Measurements from ENCODE around the gene TLR5.
A peak's percentile ranks its signal among the peaks of the same experiment; 100 is the strongest.

The TLR5 gene, protein sequence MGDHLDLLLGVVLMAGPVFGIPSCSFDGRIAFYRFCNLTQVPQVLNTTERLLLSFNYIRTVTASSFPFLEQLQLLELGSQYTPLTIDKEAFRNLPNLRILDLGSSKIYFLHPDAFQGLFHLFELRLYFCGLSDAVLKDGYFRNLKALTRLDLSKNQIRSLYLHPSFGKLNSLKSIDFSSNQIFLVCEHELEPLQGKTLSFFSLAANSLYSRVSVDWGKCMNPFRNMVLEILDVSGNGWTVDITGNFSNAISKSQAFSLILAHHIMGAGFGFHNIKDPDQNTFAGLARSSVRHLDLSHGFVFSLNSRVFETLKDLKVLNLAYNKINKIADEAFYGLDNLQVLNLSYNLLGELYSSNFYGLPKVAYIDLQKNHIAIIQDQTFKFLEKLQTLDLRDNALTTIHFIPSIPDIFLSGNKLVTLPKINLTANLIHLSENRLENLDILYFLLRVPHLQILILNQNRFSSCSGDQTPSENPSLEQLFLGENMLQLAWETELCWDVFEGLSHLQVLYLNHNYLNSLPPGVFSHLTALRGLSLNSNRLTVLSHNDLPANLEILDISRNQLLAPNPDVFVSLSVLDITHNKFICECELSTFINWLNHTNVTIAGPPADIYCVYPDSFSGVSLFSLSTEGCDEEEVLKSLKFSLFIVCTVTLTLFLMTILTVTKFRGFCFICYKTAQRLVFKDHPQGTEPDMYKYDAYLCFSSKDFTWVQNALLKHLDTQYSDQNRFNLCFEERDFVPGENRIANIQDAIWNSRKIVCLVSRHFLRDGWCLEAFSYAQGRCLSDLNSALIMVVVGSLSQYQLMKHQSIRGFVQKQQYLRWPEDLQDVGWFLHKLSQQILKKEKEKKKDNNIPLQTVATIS

GRCh38 chr1:223142795-223143536 is at the start of gene TLR5:
TLR5 (minus strand) TSS chr1:223143248; CDS start chr1:223113031, 30,217 bp downstream.
- peak within 1 kb of the TSS; percentile 59 for H3K4me3 Mint-ChIP-seq
- H3K4me1 Mint-ChIP-seq: peaks cover 13% of the 10 kb centered on the region
- H3K27ac Mint-ChIP-seq: peak within 1 kb of the TSS; percentile 24
- peak; percentile 92 for DNase-seq
- peaks cover 13% of the 10 kb centered on the region for H3K9me3 Mint-ChIP-seq
- peaks cover 14% of the 10 kb centered on the region for H3K27me3 Mint-ChIP-seq
- peaks cover 2% of the 10 kb centered on the region for H3K36me3 Mint-ChIP-seq
- CTCF ChIA-PET: interaction anchor here (1.2 to 6.2 kb wide), 4 partner anchors 7 to 19 kb away, joined by 4 to 33 read pairs (median 12); no protein-coding TSS in a partner anchor

DNA sequence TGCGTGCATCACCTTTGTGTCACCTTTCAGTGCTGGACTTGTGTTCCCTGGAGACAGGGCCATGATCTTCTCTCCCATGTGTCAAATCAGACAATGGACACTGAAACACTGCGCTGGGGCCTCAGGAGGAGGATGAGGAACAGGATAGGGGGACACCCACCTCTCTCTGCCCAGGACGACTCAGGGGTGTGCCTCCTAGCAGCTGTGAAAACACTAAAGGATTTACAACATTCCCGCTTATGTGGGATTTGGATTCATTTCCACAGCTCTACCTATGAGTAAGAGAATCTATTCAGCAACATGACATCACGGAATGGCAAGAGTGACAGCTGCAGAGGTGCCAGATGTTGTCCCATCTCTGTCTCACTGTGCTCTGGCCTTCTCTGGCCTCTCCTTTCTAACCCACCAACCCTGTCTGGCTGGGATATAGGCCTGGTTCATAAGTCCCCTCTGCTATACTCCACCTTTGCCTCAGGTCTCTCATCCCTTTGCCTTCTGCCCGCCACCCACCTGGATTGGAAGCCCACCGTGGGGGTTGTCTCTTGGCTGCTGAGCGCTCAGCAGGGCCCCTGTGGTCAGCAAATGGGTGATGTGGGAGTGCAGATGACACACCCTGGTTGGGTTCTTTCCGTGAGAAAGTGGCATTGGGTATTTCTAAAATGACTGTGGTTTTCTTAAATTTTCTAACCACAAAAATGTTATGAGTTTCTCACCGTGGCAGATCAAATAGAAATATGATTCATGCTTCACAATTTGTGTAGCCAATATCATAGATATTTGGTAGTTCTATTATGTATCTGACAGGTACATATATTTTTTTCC is 47.1 kb upstream of the TLR5 start:
- Mint-ChIP-seq H3K4me3 (no peak overlapping the region), H3K36me3 (no peaks in the 10 kb centered on the region), H3K4me1 (peaks cover 20% of the 10 kb centered on the region), H3K9me3 (no peaks in the 10 kb centered on the region), H3K27me3 (peaks cover 42% of the 10 kb centered on the region), H3K27ac (peak overlapping the region; percentile 76)
- CTCF ChIA-PET: interaction anchor here (0.5 kb wide), 1 partner anchor 407 kb away, joined by 4 read pairs; no protein-coding TSS in a partner anchor
- peak; percentile 48 for DNase-seq

DNA sequence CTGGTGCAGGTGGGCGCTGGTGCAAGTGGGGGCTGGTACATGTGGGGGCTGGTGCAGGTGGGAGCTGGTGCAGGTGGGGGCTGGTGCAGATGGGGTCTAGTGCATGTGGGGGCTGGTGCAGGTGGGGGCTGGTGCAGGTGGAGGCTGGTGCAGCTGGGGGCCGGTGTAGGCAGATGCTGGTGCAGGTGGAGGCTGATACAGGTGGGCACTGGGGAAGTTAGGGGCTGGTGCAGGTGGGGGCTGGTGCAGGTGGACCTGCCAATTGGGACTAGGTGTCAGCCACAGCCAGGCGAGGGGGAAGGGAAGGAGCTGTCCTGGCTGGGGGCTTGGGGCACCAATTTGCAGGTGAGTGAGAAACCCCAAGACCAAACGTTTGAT is 46.5 kb upstream of the TLR5 start:
- Mint-ChIP-seq H3K4me1 (peaks cover 20% of the 10 kb centered on the region), H3K27me3 (peaks cover 42% of the 10 kb centered on the region), H3K9me3 (no peaks in the 10 kb centered on the region), H3K27ac (no peak overlapping the region), H3K4me3 (no peak overlapping the region), H3K36me3 (no peaks in the 10 kb centered on the region)
- CTCF ChIA-PET: interaction anchor here (0.5 kb wide), 1 partner anchor 407 kb away, joined by 4 read pairs; no protein-coding TSS in a partner anchor
- DNase-seq: no peak

DNA sequence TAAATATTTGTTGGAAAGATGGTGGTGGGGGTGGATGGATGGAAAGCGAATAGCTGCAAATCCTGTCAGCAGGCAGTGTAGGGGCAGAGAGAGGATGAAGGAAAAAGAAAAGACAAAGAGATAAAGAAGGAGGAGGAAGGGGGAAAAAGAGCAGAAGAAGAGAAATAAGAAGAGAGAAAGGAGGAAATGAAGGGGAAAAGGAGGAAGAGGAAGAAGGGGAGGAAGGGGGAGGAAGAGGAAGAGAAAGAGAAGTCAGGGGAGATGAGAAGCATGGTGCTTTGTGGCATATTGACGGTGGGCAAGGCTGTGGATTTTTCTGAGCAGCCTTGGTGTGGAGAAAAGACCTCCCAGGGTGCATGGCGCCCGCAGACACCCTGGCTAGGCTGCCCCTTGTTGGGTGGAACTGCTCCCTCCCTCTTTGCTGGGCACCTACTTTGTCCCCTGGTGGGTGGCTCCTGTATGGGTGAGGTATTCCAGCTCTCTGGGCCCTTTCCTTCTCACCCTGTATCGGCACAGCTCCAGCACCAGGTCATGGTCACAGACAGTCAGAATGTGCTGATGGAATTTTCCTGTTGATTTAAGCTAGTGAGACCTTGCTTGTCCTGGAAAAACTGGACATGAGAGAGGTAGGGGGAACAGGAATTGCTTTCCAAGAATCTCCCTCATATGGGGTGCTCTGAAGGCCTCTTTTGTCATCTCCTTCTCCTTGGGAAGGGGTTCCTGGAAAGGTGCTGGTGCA is 45.7 kb upstream of the TLR5 start:
- no peaks in the 10 kb centered on the region for H3K36me3 Mint-ChIP-seq
- peaks cover 42% of the 10 kb centered on the region for H3K27me3 Mint-ChIP-seq
- H3K4me3 Mint-ChIP-seq: no peak overlapping the region
- H3K27ac Mint-ChIP-seq: no peak overlapping the region
- no peaks in the 10 kb centered on the region for H3K9me3 Mint-ChIP-seq
- CTCF ChIA-PET: no interaction called here
- H3K4me1 Mint-ChIP-seq: peaks cover 20% of the 10 kb centered on the region
- no peak for DNase-seq

DNA sequence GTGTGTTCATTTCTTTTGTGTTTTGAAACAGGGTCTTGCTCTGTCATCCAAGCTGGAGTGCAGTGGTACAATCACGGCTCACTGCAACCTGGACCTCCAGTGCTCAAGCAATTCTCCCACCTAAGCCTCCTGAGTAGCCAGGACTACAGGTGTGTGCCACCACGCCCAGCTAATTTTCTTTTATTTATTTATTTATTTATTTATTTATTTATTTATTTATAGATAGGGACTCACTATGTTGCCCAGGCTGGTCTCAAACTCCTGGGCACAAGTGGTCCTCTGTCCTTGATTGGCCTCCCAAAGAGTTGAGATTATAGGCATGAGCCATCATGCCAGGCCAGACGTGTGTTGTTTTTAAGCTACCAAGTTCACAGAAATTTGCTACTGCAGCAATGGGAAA is 43.8 kb upstream of the TLR5 start:
- no peak for DNase-seq
- peaks cover 20% of the 10 kb centered on the region for H3K4me1 Mint-ChIP-seq
- H3K4me3 Mint-ChIP-seq: no peak overlapping the region
- H3K27me3 Mint-ChIP-seq: peaks cover 30% of the 10 kb centered on the region
- no peak overlapping the region for H3K27ac Mint-ChIP-seq
- no peaks in the 10 kb centered on the region for H3K36me3 Mint-ChIP-seq
- CTCF ChIA-PET: no interaction called here
- no peaks in the 10 kb centered on the region for H3K9me3 Mint-ChIP-seq

- DNase-seq: no peak
- Mint-ChIP-seq H3K27me3 (peaks cover 16% of the 10 kb centered on the region), H3K9me3 (no peaks in the 10 kb centered on the region), H3K27ac (no peak overlapping the region), H3K4me1 (peaks cover 8% of the 10 kb centered on the region), H3K36me3 (no peaks in the 10 kb centered on the region), H3K4me3 (no peak overlapping the region)
- CTCF ChIA-PET: no interaction called here
Observed at GRCh38 chr1:223183268-223183862, 40.3 kb upstream of the TLR5 start.

GRCh38 chr1:223180731-223181321 is 37.8 kb upstream of the TLR5 start:
- Mint-ChIP-seq H3K27ac (no peak overlapping the region), H3K9me3 (no peaks in the 10 kb centered on the region), H3K27me3 (peaks cover 4% of the 10 kb centered on the region), H3K4me1 (peaks cover 6% of the 10 kb centered on the region), H3K36me3 (no peaks in the 10 kb centered on the region), H3K4me3 (no peak overlapping the region)
- CTCF ChIA-PET: interaction anchor here (1.0 kb wide), 1 partner anchor 11 kb away, joined by 3 read pairs; no protein-coding TSS in a partner anchor
- DNase-seq: no peak

- Mint-ChIP-seq H3K9me3 (no peaks in the 10 kb centered on the region), H3K4me1 (peaks cover 6% of the 10 kb centered on the region), H3K36me3 (no peaks in the 10 kb centered on the region), H3K4me3 (no peak overlapping the region), H3K27ac (no peak overlapping the region), H3K27me3 (peaks cover 4% of the 10 kb centered on the region)
- CTCF ChIA-PET: no interaction called here
- DNase-seq: no peak
Observed at GRCh38 chr1:223179786-223180185, 36.7 kb upstream of the TLR5 start.

DNA sequence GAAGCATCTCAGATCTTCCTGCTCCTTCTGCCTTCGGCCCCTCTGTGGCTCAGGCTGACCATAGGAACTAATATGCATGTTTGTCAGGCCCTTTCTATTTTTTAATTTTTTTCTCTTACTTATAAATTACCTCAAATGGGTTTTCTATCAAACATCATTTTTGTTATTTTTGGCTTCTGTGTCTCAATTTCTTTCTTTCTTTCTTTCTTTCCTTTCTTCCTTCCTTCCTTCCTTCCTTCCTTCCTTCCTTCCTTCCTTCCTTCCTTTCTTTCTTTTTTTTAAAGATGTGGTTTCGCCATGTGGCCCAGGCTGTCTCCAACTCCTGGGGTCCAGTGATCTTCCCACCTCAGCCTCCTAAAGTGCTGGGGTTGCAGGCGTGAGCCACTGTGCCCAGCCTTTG is 36.2 kb upstream of the TLR5 start:
- peaks cover 6% of the 10 kb centered on the region for H3K4me1 Mint-ChIP-seq
- H3K27me3 Mint-ChIP-seq: peaks cover 4% of the 10 kb centered on the region
- H3K4me3 Mint-ChIP-seq: no peak overlapping the region
- DNase-seq: no peak
- H3K27ac Mint-ChIP-seq: no peak overlapping the region
- H3K9me3 Mint-ChIP-seq: no peaks in the 10 kb centered on the region
- CTCF ChIA-PET: interaction anchor here (1.0 kb wide), 1 partner anchor 76 kb away, joined by 3 read pairs; no protein-coding TSS in a partner anchor
- H3K36me3 Mint-ChIP-seq: no peaks in the 10 kb centered on the region

DNA sequence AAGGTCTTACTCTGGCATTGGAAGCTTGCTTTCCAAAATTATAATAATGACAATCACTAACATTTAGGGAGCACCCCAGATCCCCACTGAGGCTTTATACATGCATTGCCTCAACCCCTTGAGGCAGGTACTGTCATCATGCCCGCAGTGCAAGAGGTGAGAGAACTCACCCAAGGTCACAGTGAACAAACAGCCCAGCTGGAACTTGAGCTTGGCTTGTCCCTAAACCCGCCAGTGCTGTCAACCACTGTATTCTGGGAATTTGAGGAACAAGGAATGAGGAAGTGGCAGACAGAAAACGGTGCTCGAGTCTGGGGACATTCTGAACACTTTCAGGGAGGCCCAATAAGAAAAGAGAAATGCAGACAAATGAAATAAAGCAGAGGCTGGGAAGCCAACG is 34.6 kb upstream of the TLR5 start:
- CTCF ChIA-PET: no interaction called here
- no peaks in the 10 kb centered on the region for H3K36me3 Mint-ChIP-seq
- H3K27ac Mint-ChIP-seq: no peak overlapping the region
- no peak for DNase-seq
- peaks cover 6% of the 10 kb centered on the region for H3K4me1 Mint-ChIP-seq
- H3K4me3 Mint-ChIP-seq: no peak overlapping the region
- peaks cover 4% of the 10 kb centered on the region for H3K27me3 Mint-ChIP-seq
- H3K9me3 Mint-ChIP-seq: no peaks in the 10 kb centered on the region

GRCh38 chr1:223176437-223176836 is 33.4 kb upstream of the TLR5 start:
- CTCF ChIA-PET: interaction anchor here (0.8 kb wide), 1 partner anchor 50 kb away, joined by 3 read pairs; no protein-coding TSS in a partner anchor
- Mint-ChIP-seq H3K4me1 (peaks cover 6% of the 10 kb centered on the region), H3K27ac (no peak overlapping the region), H3K36me3 (no peaks in the 10 kb centered on the region), H3K27me3 (peaks cover under 1% of the 10 kb centered on the region), H3K9me3 (no peaks in the 10 kb centered on the region), H3K4me3 (no peak overlapping the region)
- DNase-seq: no peak

GRCh38 chr1:223175633-223176032 is 32.6 kb upstream of the TLR5 start:
- Mint-ChIP-seq H3K4me1 (no peaks in the 10 kb centered on the region), H3K27me3 (no peaks in the 10 kb centered on the region), H3K27ac (no peak overlapping the region), H3K4me3 (no peak overlapping the region), H3K9me3 (no peaks in the 10 kb centered on the region), H3K36me3 (no peaks in the 10 kb centered on the region)
- DNase-seq: no peak
- CTCF ChIA-PET: interaction anchor here (0.8 kb wide), 1 partner anchor 49 kb away, joined by 3 read pairs; no protein-coding TSS in a partner anchor

All from activated naive CD4-positive, alpha-beta T cell treated with anti-CD3 and anti-CD28 coated beads, Interleukin-2, amount 10 ng/mL, durations not matched to agents 7 days and 5 days (primary cell).